Measurements from ENCODE around the gene RASSF4. TPM values are rescaled to one million over a fixed set of nuclear protein-coding genes. Genes with fewer than 3 reads are reported as not detected.

Gene RASSF4
- total RNA-seq, 1 donor from 2014 or later, result 2.0 TPM

GRCh38 chr10:44976352-44977198 lies 17.0 kb downstream of the RASSF4 start:
- Mint-ChIP-seq H3K36me3 (ENCODE audit: low read depth) (no peaks in the 10 kb centered on the region), H3K27me3 (peaks cover 2% of the 10 kb centered on the region), H3K4me1 (peaks cover 28% of the 10 kb centered on the region), H3K4me3 (no peak overlapping the region), H3K27ac (no peak overlapping the region), H3K9me3 (no peaks in the 10 kb centered on the region)
- ChIA-PET POLR2A (no interaction called here), CTCF (interaction anchor here (1.0 to 4.2 kb wide), 4 partner anchors 9 to 47 kb away, joined by 3 to 50 read pairs (median 3); no protein-coding TSS in a partner anchor)
- intact Hi-C loops (cut with micrococcal nuclease), result no loop called here
- DNase-seq (no peak), ATAC-seq (ENCODE audit: low read depth) (no peak)
- no peak for TF ChIP-seq CTCF (IDR thresholded peaks at IDR 0.05)

- no peak overlapping the region for H3K4me3 Mint-ChIP-seq
- no peaks in the 10 kb centered on the region for H3K9me3 Mint-ChIP-seq
These were observed 17.9 kb downstream of the RASSF4 start for GRCh38 chr10:44977287-44978212.

GRCh38 chr10:44978213-44978569 lies 18.6 kb downstream of the RASSF4 start:
- no peak for TF ChIP-seq CTCF (IDR thresholded peaks at IDR 0.05)
- Mint-ChIP-seq H3K4me3 (no peak overlapping the region), H3K9me3 (no peaks in the 10 kb centered on the region), H3K4me1 (peaks cover 16% of the 10 kb centered on the region), H3K36me3 (ENCODE audit: low read depth) (no peaks in the 10 kb centered on the region), H3K27me3 (peaks cover 2% of the 10 kb centered on the region), H3K27ac (no peak overlapping the region)
- ATAC-seq (ENCODE audit: low read depth), result no peak
- POLR2A ChIA-PET, result no interaction called here
- CTCF ChIA-PET, result interaction anchor here (1.2 to 4.2 kb wide), 2 partner anchors 43 to 46 kb away, joined by 3 to 50 read pairs; no protein-coding TSS in a partner anchor
- no peak for DNase-seq
- intact Hi-C loops (cut with micrococcal nuclease), result no loop called here

More at GRCh38 chr10:44977287-44978212, 17.9 kb downstream of the RASSF4 start:
- no peak for ATAC-seq (ENCODE audit: low read depth)
- intact Hi-C loops (cut with micrococcal nuclease), result no loop called here
- TF ChIP-seq CTCF (IDR thresholded peaks at IDR 0.05), result no peak
- H3K4me1 Mint-ChIP-seq, result peaks cover 22% of the 10 kb centered on the region
- DNase-seq, result no peak
- CTCF ChIA-PET, result interaction anchor here (1.1 to 4.2 kb wide), 3 partner anchors 42 to 48 kb away, joined by 3 to 50 read pairs (median 3); no protein-coding TSS in a partner anchor
- no peaks in the 10 kb centered on the region for H3K36me3 Mint-ChIP-seq (ENCODE audit: low read depth)
- peaks cover 2% of the 10 kb centered on the region for H3K27me3 Mint-ChIP-seq
- POLR2A ChIA-PET, result no interaction called here
- no peak overlapping the region for H3K27ac Mint-ChIP-seq

GRCh38 chr10:44978570-44979280 lies 19.1 kb downstream of the RASSF4 start, which contains the start of gene DEPP1:
TSS of gene DEPP1 (minus strand) at chr10:44978809. CDS start at chr10:44978030, 779 bp downstream.
- no peak within 1 kb of the TSS for H3K4me3 Mint-ChIP-seq
- peaks cover 11% of the 10 kb centered on the region for H3K4me1 Mint-ChIP-seq
- intact Hi-C loops (cut with micrococcal nuclease), result no loop called here
- ATAC-seq (ENCODE audit: low read depth) (no peak), DNase-seq (no peak)
- peaks cover 2% of the 10 kb centered on the region for H3K27me3 Mint-ChIP-seq
- ChIA-PET POLR2A (no interaction called here), CTCF (interaction anchor here (1.2 to 4.2 kb wide), 2 partner anchors 43 to 47 kb away, joined by 3 to 50 read pairs; no protein-coding TSS in a partner anchor)
- no peak within 1 kb of the TSS for H3K27ac Mint-ChIP-seq
- H3K9me3 Mint-ChIP-seq, result no peaks in the 10 kb centered on the region
- H3K36me3 Mint-ChIP-seq (ENCODE audit: low read depth), result no peaks in the 10 kb centered on the region
- no peak for TF ChIP-seq CTCF (IDR thresholded peaks at IDR 0.05)

Measured in activated B cell treated with CpG ODN at 0.5 μM for 24 hours (primary cell).